Stimulated activated CD4-positive, alpha-beta T cell treated with anti-CD3 and anti-CD28 coated beads, Interleukin-12 subunit alpha, Interleukin-12 subunit beta, amount 100 ng/mL, for 4 hours (primary cell): ENCODE data around the gene REXO4.
A peak's percentile ranks its signal among the peaks of the same experiment; 100 is the strongest.

ENCODE experiments used
- DNase-seq: peaks from one replicate; pipeline ENCODE4 v3.0.0-alpha.2; 2020

The REXO4 gene

GRCh38 chr9:133449760-133450159 lies 31.9 kb upstream of the REXO4 start:
- no peak for DNase-seq

- no peak for DNase-seq
These were observed 30.7 kb upstream of the REXO4 start for GRCh38 chr9:133448487-133448972.

- DNase-seq: no peak
These were observed 27.6 kb upstream of the REXO4 start for GRCh38 chr9:133445293-133445969.

- DNase-seq: no peak
These were observed 26.2 kb upstream of the REXO4 start for GRCh38 chr9:133443982-133444381.

- DNase-seq: no peak
These were observed 25.4 kb upstream of the REXO4 start for GRCh38 chr9:133443248-133443647.

- DNase-seq: no peak
These were observed 23.8 kb upstream of the REXO4 start for GRCh38 chr9:133441571-133441970.

GRCh38 chr9:133440874-133441273 lies 23.1 kb upstream of the REXO4 start:
- no peak for DNase-seq

- no peak for DNase-seq
These were observed 21.5 kb upstream of the REXO4 start for GRCh38 chr9:133439337-133439736.

GRCh38 chr9:133437753-133438531 lies 20.1 kb upstream of the REXO4 start:
- DNase-seq: no peak

- DNase-seq: no peak
These were observed 18.9 kb upstream of the REXO4 start for GRCh38 chr9:133436681-133437080.

GRCh38 chr9:133433351-133433843 lies 15.6 kb upstream of the REXO4 start:
- no peak for DNase-seq

- no peak for DNase-seq
These were observed 12.4 kb upstream of the REXO4 start for GRCh38 chr9:133430244-133430643.

GRCh38 chr9:133429641-133430161 lies 11.9 kb upstream of the REXO4 start:
- DNase-seq: peak; percentile 22

GRCh38 chr9:133429214-133429613 lies 11.4 kb upstream of the REXO4 start:
- DNase-seq: no peak

- DNase-seq: no peak
These were observed 10.8 kb upstream of the REXO4 start for GRCh38 chr9:133428617-133429101.

- no peak for DNase-seq
These were observed 10.0 kb upstream of the REXO4 start for GRCh38 chr9:133427658-133428348.

- no peak for DNase-seq
These were observed 8.2 kb upstream of the REXO4 start for GRCh38 chr9:133426011-133426410.

- no peak for DNase-seq
These were observed 7.3 kb upstream of the REXO4 start for GRCh38 chr9:133425049-133425632.

- no peak for DNase-seq
These were observed 6.4 kb upstream of the REXO4 start for GRCh38 chr9:133424187-133424586.

GRCh38 chr9:133423216-133423615 lies 5.4 kb upstream of the REXO4 start:
- no peak for DNase-seq

GRCh38 chr9:133421615-133422542 lies 4.1 kb upstream of the REXO4 start, which contains the start of gene ADAMTS13:
Gene ADAMTS13 (plus strand): TSS chr9:133422367. CDS start chr9:133422444, 77 bp downstream.
- DNase-seq: no peak
